GM19452 (cell line): ENCODE results near the gene ROBO2.

Source experiments
- ATAC-seq: cut with Tn5 transposase; IDR thresholded peaks from one replicate; pipeline ENCODE4 v1.9.1; 2021; ENCODE audit not compliant: unreplicated experiment

ROBO2 gene

DNA sequence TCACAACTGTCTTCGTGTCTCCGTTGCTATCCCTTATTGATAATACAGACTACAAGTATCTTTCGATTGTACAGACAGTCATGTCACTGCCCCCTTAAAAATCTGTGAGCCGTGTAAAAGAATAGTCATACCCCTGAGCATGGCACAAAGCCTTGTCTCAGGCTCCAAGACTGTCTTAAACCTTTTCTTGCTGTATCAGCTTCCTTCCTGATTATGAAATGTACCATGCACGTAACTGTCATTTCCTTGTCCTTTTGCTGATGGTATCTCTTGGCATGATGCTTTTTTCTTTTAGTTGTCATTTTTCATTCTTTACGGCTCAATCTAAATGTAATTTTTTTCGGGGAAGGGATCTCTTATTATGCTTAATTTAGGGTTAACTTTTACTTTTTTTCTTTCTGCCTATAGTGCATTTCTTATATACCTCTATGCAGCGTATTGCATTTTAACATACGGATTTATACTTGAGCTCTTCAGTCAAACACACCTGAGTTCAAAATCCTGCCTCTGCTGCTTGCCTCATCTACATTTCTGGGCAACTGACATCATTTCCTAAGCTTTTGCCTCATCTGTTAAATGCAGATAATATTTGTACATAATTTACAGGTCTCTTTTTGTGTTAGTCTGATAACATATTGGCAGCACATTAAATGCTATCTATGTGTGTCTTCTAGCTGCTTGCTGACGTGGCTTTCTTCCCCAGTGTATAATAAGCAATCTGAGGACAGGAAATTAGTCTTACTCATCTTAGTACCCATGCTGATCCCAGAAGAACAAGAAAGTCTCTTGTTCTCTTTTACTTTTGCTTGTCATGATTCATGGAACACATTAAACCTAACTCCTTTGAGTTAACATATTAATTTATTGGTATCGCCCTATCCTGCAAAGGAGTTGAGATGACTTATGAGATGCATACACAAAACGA lies 57.3 kb downstream of the ROBO2 start:
- no peak for ATAC-seq

DNA sequence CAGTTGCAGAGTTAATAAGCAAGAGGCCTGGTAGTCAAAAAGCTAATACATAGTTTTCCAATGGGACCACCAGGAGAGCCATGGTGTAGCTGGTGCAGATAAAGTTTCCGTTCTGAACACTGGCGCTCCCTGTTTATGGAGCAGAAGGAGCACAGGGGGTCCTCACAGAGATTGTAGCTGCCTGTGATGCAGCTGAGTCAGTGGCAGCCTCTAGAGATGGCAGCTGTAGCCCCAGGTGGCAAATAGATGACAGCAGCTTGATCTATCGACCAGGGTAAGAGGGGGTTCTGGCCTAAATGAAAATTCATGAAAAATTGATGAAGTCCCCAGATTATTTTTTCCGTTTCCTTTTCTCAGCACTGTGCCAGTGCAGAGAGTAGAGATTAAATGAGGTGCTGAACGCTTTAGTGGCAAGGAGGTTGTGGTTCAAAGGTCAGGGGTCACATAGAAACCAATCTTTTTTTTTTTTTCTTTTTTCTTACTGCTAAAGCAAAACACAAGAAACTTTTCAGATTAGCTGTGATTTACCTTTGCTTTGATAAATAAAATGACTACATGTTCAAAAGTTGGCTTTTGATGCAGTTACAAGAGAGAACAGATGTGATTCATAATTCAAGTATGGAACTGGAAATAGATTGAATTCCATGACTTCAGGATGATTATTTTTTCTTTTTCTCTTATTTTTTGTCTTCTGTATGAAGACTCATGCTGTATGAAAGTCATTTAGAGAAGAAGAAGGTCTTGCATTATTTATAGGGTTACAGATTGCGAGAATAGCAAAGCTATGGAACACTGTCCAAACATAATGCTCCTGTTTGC lies 63.3 kb downstream of the ROBO2 start:
- ATAC-seq = no peak

DNA sequence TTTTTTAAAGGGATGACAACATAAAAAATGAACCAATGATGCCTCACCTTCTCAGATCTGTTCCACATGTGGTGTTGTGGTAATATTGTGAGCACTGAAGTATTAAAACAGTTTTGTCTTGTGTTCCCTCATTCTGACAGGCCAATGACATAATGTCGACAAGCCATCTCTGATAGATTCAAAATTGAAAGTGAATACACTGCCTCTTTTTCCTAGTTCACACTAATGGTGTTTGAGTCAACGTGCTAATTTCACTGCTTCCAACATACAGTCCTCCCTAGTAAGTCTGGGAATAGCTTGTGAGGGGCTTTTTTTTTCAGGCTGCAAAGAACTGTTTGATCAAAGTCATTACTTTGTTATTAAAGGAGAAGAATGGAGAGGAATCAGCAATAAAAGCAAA lies 82.8 kb downstream of the ROBO2 start:
- ATAC-seq = no peak

DNA sequence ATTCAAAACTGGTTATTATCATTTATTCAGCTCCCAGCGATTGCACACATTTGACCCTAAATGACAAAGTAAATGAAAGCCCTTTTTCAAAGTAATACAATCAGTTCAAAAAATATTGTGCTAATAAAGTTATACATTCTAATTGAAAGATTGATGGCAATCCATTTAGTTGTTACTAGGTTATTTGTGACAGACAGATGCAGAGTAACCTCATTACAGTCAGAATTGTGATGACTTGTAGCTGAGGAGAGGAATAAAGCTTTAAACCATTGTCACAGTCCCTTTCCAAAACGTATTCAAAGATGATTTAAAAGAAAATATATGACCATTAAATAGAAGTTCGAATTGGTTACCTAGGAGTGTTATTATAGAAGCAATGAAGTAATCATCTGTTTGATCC lies 86.1 kb downstream of the ROBO2 start:
- no peak for ATAC-seq

DNA sequence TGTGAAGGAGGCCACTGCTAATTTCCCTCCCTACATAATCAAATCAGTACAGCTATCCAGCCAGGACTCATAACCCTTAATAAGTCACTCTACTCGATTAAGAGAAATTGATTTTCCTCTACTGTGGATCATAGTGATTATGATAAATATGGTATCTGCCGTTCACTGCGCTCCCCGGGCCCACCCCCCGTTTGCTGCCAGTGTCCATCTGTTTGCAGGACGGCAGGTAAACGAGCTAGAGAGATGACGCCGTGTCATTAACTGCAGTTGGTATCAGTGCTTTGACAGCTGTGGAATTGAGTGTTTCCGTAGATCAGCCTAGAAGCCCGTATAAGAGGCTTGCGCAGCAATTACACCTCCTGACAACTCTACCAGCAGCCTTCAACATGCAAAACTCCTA lies 94.9 kb downstream of the ROBO2 start:
- no peak for ATAC-seq

DNA sequence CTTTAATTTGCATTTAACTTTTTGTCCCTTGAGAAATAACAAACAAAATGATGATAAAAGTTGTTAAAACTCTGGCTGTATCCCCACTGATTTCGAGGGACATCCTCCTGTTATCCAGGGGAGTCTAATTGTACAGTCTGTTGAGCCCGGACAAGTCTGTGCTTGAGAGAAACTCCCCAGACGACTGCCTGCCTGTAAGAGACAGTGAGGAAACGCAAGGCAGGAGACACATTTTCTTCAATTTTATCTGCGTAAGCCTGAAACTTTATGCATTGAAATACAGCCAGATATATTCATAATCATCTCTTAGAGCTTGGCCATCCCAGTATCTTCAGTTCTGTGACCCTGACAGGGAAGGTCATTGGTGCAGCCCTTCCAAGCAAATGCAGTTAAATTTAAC lies 97.7 kb downstream of the ROBO2 start:
- no peak for ATAC-seq

DNA sequence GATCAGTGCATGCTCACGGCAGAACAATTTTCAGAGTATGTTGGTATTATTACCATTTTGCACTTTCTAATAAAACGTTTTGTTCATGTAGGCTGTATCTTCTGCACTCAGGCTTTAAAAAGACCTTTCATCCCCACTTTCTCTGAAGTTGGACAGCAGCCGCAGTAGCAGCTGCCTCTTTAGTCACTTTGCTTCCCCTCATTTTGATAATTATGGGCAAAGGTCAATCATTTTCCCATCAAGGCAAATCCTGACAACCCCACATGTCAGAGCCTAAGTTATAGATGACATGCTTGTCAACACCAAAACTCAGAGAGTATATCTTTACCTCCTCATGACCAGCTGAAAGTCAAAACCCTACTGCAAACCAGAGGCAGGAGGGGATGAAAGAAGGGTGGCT lies 99.7 kb downstream of the ROBO2 start:
- ATAC-seq = no peak

DNA sequence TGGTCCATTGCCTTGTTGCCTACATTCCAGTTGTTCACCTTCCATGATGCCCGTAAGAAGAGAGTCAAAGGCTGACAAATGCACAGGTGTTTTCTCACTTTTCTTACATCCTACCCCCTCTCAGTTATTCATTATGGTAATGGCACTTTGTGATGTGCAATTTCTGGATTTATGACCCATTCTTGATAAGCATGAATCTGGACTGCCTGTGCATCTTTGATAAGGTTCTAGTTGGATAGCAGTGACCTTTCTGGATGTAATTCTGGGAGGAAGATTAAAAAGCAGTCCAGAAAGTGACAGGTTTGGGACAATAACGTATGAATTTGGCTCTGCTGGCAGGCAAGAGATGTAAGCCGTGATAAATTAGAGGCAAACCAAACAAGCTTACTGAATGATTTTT lies 101.5 kb downstream of the ROBO2 start:
- ATAC-seq = no peak

DNA sequence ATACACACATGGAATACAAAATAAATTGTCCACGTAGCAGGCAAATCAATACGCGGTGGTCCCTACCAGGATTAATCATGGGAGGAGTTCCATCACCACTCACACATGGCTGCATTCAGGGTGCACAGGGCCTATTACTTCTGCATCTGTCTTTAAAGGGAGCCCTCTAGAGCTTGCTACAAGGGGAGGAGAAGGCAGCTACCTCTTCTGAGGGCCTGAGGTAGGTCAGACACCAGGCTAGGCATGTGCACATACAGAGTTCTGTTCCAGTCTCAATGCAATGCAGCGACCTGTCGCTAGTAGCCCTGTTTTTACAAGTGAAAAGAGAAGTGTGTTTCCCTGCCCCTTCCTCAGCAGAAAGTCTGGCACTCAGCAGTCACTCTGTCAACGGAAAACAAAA lies 102.7 kb downstream of the ROBO2 start:
- ATAC-seq = no peak

DNA sequence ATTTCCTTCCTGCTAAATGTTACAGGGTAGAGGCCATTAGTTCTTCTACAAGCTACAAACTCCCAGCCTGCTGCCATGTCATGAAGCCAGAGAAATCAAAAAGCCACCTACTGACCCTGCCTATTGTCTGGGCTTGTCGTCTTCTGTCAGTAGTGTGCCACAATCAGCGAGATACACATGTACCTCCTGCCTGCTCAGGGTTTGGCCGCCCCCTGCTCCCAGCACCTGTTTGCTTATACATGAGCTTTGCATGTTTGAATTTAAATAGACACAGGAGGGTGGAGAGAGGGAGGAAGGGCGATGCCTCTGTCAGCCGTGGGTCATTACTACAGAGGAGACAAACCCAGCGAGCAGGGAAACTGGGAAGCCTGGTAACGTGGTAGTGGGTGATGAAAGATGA lies 106.1 kb downstream of the ROBO2 start:
- no peak for ATAC-seq

DNA sequence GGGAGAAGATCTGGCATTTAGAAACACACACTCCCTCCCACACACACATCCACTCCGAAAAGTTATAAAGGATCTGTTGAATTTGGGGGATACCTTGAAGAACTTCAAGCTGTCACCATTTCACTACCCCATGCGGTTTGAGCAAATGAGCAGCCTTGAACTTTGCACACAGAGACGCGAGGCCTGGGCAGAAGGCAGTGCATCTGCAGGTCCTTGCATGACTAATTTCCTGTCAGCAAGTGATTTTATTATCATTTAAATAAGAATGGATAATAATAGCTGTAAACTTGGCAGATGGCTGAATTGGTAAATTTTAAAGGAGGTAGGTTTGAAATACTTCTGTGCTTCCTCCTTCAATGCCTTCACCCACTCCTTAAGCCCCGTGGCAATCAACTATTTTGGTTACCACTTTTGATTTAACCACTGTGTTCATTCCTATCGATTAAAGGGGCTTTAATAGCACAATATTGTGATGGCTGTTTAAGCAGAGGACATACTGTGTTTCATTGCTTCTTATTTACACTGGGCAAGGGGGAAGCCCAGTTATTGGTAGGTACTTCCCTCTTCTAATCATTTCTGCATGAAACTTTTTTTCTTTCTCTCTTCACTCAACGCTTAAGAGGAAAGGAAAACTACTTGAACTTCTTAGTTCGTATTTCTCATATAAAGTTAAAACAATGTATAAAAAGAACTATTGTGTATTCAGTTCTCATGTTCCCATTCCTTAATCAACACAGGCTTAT lies 108.1 kb downstream of the ROBO2 start:
- ATAC-seq = no peak

DNA sequence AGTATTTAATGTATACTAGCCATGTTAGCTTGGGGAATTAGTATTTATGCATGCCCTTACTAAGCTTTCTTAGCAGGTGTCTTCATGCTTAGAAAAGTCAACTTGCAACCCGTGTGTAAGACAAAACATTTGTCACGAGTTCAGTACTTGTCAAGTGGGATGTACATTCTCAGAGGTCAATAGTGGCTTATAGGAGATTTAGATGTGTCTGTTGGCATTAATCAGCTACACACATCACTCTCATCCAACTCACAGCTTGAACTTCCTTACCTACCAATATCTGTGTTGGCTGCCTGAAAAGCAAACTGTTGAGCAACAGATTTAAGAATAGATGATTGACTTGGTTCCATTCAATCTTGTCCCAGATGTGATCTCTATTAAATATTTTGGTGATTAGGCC lies 109.5 kb downstream of the ROBO2 start:
- ATAC-seq = no peak

DNA sequence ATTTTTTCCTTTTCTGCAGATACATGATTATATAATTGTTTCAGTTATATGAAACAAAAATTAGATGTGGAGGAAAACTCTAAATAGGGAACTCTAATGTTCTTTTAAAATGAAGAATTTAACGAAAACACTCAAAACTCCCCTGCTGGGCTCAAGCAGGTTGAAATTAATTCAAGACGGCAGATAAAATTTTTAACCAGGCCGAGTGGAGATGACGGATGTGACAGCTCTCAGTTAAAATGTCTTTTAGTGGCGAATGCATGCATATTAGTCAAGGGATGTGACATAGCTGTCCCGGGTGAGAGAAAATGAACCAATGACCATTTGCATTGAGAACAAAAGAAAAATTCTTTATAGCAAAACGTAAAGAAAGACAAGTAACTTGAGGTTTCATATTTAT lies 110.1 kb downstream of the ROBO2 start:
- ATAC-seq = no peak

DNA sequence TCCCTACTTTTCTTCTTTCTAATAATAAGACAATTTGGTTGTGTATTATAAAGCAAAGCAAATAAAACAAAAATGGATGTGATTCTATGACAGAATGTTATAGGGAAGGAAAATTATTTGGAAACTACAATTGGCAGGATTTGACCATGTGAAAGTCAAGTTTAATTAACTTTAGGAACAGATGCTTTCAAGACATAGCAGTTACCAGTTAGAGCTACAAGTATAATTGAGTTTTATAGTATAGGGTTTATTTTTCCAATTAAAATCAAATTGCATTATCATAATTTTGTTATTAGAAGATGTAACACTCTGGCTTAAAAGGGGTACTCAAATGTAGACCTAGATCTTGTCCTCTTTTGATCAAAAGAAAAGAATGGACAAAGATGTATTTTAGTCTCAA lies 110.9 kb downstream of the ROBO2 start:
- ATAC-seq = no peak

DNA sequence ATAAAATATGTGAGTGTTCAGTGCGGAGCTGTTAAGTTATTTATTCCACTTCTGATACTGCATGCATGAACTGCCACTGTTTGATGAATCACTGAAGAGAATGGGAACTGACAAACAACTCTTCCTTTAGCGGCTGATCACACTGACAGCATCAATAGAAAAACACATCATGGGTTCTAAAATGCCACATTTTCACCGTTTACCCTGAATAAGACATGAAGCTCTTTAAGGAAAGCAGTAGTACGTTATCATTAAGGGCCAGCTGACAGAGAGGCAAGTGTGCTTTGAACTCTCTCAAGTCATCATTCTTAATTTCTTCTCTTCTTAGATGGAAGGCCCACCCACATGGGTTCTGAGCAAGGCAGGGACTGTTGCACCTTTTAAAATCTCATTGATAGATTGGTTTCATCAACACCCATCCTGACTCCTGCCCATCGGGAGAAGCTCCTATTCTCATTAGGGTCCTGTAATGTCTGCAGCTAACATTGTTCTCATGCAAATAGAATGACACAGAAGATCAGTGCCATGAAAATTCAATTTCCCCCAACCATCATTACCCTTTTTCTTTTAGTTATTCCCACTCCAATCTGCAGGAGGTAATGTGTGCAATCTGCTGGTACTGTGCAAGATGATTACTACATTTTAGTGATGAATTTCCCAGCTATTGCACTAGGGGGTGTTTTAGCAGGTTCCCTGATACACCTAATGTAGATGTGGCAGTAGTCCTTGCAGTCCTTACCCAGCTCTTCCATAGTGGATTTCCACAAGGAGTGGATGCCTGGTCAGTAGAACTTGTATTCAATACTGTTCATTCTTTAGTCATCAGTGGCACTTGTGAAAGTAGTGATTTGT lies 119.1 kb downstream of the ROBO2 start:
- ATAC-seq = no peak

DNA sequence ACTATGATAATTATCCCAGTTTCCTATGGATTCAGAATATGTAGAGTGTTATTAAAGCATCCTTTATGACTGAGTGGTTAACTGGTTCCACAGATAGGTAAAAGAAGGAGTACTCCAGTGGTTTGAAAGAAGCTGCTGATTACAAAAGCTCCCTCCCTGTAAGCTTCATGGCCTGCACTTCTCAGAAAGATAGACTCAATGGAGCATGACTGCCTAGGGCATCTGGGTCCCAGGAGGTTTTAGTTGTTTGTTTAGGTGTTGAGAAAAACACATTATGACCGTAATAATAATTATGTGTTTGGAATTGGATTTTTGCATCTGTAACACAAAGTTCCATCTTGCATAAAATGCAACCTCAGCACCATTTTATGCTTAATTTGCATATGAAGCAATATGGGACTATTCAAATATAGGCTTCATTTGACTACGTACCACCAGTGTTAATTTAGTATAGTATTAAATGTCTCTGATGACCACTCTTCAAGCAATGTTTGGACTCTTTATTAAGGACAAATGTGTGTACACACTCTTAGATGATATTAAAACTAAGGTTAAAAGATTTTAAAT lies 121.1 kb downstream of the ROBO2 start:
- no peak for ATAC-seq

DNA sequence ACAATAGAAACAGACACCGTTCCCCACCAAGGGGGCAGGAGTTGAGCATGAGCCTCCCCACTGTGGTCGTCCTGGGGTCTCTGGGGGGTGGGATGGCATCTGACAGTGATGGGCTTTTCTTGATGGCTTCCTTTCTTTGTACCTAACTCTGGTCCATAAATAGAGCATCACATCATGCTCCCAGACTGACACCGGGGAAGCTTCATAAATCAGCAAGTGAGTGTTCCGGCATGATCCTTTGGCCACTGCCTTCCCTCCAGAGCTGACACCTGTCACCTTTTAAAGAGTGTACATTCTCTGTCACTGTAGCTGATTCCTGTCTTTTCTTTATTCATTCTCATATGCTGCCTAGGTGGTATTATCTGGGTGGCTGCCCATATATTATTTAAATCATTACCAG lies 129.9 kb downstream of the ROBO2 start:
- no peak for ATAC-seq

DNA sequence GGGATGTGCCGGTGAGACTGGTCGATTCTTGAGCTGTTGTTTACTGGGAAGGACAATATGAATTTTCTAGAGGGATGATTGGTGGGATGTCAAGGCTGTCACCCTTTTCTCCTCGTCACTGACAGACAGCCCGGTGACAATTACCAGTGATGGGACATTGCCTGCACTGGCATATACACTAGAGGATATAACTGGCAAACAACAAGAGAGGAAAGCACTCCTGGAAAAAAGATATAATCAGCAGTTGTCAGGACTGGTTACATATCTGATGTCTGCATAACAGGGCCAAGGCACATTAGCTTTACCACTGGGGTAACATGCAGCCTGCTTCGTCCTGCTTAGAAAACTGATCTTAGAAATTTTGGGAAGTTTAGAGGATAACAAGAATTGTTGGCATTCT lies 131.1 kb downstream of the ROBO2 start:
- no peak for ATAC-seq

DNA sequence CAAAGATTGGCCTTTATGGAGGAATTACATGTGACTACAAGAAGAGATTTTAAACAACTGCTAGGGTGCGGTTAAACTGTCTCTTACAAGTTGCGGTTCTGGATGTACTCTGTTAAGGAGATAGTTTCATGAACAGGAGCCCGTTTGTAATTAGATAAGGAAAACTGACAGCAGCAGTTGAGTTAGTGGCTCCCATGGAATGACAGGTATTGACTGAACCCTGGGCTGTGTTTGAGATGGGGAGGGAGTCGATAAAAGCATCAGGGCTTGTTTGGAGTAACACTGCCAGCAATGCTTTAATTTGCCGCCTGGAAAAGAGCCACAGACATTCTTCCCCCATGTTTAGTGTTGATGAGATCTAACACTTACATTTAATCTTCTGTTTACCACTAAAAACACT lies 139.9 kb downstream of the ROBO2 start:
- ATAC-seq = no peak

DNA sequence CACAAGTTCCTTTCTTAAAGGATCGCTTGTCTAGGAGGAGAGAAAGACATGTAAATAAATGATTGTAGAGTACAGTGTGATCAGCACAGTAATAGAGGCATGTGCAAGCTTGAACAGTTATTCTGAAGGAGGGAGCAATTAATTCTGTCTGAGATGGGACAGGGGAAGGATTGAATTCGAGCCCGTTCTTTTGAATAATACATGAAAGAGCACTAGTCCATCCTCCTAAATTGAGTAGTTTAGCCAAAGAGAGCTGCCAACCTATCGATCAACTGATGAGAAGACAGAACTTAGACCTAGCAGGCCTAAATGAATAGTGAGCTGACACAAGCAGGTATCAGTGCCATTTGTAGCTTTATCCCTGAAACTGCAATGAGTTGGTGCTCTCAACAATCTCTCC lies 142.4 kb downstream of the ROBO2 start:
- ATAC-seq = no peak
